HAP-1 (cell line): ENCODE measurements around the gene SLC2A1.
A peak's percentile ranks its signal among the peaks of the same experiment; 100 is the strongest.

ENCODE experiments used
- DNase-seq, 2 experiments: peaks; one replicate each; pipeline ENCODE4 v3.0.0-alpha.2; 2016 to 2020; ENCODE audit warnings: low spot score in 2 of 2
- H3K27me3 ChIP-seq: fragments of 250-450 bp; sonication (Bioruptor Pico); 2 replicates; pipeline ENCODE4 v1.5.1; 2020; ENCODE audit warnings: low read depth, mild to moderate bottlenecking, moderate library complexity
- H3K36me3 ChIP-seq: fragments of 250-450 bp; sonication (Bioruptor Pico); replicated peaks from 2 replicates; pipeline ENCODE4 v1.5.1; 2020; ENCODE audit warnings: mild to moderate bottlenecking
- H3K4me1 ChIP-seq: fragments of 250-450 bp; sonication (Bioruptor Pico); 2 replicates; pipeline ENCODE4 v1.5.1; 2020; ENCODE audit warnings: mild to moderate bottlenecking
- H3K4me3 ChIP-seq: fragments of 250-450 bp; sonication (Bioruptor Pico); 2 replicates; pipeline ENCODE4 v1.5.1; 2020; ENCODE audit warnings: mild to moderate bottlenecking, moderate library complexity
- H3K9me3 ChIP-seq: fragments of 250-450 bp; sonication (Bioruptor Pico); 2 replicates; pipeline ENCODE4 v1.5.1; 2020; ENCODE audit warnings: mild to moderate bottlenecking, moderate library complexity
- in situ Hi-C: fragments of 300-500 bp; cut with MboI; formaldehyde crosslinking; loops from 3 replicates; pipeline ENCODE4 v1.14.3; 2020; ENCODE audit warnings: low sequenced_read_pairs, inconsistent platforms, mixed read lengths

SLC2A1 gene

DNA sequence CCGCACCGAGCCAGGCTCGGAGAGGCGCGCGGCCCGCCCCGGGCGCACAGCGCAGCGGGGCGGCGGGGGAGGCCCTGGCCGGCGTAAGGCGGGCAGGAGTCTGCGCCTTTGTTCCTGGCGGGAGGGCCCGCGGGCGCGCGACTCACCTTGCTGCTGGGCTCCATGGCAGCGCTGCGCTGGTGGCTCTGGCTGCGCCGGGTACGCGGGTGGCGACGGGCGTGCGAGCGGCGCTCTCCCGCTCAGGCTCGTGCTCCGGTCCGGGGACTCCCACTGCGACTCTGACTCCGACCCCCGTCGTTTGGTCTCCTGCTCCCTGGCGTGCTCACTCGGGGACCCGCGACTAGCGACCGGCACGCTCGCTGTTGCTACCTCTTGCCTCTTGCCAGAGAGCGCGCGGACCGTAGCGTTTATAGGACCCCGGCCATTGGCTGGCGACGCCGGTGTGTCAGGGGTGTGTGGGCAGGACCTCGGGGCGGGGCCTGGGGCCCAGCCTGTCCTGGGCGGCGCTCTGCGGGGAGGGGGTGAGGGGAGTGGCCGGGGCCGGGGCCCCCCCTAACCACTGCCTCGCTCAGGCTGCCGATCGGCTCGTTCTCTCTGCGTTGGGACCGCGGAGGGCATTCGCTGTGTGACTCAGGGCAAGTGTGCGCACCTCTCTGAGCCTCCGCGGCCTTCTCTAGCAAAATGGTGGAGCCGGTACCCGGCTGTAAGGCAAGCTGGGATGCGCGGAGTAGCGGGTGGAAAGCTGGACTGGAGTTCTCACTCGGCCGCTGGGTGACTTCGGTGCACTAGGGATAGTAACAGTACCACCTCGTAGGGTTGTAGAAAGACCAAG, at the start of gene SLC2A1:
Gene SLC2A1, minus strand, starts transcription at position 381 of the 832 bp plus-strand sequence. Its CDS starts 217 bp downstream, at position 164.
- Histone ChIP-seq H3K4me3 (peak within 1 kb of the TSS; percentile 90), H3K4me1 (peaks cover 15% of the 10 kb centered on the region), H3K36me3 (peaks cover 8% of the 10 kb centered on the region; the same call in 1 of the 2 replicates), H3K9me3 (no peaks in the 10 kb centered on the region), H3K27me3 (no peaks in the 10 kb centered on the region)
- DNase-seq = peak; percentile 90 to 96
- in situ Hi-C loops = no loop called here

GRCh38 chr1:43007377-43008114, 48.9 kb upstream of the SLC2A1 start:
- H3K27me3 ChIP-seq = no peaks in the 10 kb centered on the region
- in situ Hi-C loops = no loop called here
- H3K4me1 ChIP-seq = peaks cover 14% of the 10 kb centered on the region
- H3K4me3 ChIP-seq = no peak overlapping the region
- no peaks in the 10 kb centered on the region for H3K9me3 ChIP-seq
- no peaks in the 10 kb centered on the region for H3K36me3 ChIP-seq
- no peak for DNase-seq

DNA sequence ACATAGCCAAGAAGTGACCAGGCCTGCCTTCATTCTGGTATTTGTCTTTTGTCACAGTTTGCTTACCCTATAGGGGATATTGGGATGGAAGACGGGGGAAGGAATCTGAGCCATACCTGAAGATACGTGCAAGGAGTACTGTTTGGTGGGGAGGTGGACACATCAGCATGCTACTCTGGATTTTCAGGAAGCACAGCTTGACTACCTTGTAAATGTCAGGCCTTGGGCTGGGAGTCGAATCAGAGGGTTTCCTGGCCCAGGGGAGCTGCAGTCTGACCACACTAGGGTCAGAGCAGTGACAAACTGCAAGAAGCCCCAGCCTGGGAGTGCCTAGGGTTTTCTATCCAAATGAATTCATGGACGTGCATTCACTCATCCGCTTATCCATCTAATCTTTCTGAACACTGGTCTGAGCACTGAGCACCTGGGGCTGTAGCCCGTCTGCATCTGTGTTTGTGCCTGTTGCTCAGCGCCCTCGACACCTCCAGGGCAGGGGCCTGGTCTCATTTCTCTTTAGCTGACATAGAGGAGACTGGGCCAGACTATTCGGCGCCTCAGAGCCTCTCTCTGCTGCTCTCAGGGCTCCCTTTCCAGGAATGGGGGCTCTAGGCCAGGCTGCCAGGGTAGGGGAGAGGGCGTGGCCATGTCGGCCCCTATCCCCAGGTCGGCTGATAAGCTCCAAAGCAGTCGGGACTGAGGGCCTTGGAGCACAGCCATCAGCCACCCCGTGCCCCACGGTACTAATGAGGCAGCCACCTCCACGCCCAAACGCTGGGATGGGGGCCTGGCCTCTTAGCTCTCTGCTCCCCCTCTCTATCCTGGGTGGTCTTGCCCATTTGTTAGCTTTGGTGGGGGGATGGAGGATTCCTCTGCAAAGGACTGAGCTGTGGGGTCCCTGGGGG, 47.0 kb upstream of the SLC2A1 start:
- H3K36me3 ChIP-seq = no peaks in the 10 kb centered on the region
- no peaks in the 10 kb centered on the region for H3K27me3 ChIP-seq
- no peaks in the 10 kb centered on the region for H3K9me3 ChIP-seq
- in situ Hi-C loops = no loop called here
- no peak for DNase-seq
- H3K4me3 ChIP-seq = no peak overlapping the region
- peaks cover 14% of the 10 kb centered on the region for H3K4me1 ChIP-seq

DNA sequence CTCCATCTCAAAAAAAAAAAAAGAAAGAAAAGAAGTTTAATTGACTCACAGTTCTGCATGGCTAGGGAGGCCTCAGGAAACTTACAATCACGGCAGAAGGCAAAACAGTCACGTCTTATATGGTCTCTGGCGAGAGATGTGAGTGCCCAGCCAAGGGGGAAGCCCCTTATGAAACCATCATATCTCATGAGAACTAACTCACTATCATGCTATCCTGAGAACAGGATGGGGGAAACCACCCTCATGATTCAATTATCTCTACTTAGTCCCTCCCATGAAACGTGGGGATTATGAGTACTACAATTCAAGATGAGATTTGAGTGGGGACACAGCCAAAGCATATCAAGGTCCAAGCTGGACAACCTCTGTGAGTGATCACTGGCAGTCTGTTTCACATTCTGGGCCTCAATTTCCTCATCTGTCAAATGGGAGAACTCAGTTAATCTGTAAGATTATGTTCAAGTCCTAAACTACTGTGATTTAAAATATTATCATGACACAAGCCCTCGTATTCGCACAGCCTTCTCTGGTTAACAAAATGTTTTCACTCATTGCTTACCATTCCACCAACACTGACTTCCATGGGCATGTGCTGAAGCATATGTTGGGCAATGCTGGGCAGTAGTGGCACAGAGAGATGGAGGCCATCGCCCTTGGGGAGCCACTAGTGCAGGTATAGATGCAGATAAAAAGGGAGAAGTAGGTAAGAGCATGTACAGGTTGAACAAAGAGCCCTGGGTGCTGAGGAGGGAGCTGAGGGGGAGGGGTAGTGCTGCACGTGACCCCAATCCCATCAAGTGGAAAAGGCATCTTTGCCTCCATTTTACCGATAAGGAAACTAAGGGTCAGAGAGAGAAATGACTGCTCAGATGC, 46.2 kb upstream of the SLC2A1 start:
- in situ Hi-C loops = no loop called here
- Histone ChIP-seq H3K4me1 (peaks cover 14% of the 10 kb centered on the region), H3K4me3 (no peak overlapping the region), H3K27me3 (no peaks in the 10 kb centered on the region), H3K36me3 (no peaks in the 10 kb centered on the region), H3K9me3 (no peaks in the 10 kb centered on the region)
- DNase-seq = no peak

- Histone ChIP-seq H3K27me3 (no peaks in the 10 kb centered on the region), H3K36me3 (no peaks in the 10 kb centered on the region), H3K4me1 (no peaks in the 10 kb centered on the region; the same call in 1 of the 2 replicates), H3K9me3 (no peaks in the 10 kb centered on the region), H3K4me3 (no peak overlapping the region)
- in situ Hi-C loops = no loop called here
- DNase-seq = no peak
Observed at GRCh38 chr1:43002766-43003165, 44.1 kb upstream of the SLC2A1 start.

DNA sequence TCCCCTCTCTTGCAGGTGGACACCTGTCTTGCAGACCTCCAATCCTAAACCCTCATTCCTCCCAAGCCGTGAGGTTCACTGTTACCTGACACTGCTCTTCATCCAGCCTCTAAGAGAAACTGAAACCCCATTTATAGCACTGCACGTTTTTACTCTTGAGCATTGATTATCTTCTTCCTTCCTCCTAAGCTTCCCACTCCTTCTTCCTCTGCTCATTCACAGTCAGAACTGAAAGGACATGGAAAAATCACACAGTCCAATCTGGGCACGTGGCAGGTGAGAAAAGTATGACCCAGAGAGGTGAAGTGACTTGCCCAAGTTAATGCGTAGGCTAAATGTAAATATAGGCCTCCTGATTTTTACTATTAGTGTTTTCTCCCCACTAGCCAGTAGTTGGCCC, 43.4 kb upstream of the SLC2A1 start:
- DNase-seq = no peak
- in situ Hi-C loops = no loop called here
- Histone ChIP-seq H3K4me3 (no peak overlapping the region), H3K27me3 (no peaks in the 10 kb centered on the region), H3K36me3 (no peaks in the 10 kb centered on the region), H3K9me3 (no peaks in the 10 kb centered on the region), H3K4me1 (no peaks in the 10 kb centered on the region; the same call in 1 of the 2 replicates)

DNA sequence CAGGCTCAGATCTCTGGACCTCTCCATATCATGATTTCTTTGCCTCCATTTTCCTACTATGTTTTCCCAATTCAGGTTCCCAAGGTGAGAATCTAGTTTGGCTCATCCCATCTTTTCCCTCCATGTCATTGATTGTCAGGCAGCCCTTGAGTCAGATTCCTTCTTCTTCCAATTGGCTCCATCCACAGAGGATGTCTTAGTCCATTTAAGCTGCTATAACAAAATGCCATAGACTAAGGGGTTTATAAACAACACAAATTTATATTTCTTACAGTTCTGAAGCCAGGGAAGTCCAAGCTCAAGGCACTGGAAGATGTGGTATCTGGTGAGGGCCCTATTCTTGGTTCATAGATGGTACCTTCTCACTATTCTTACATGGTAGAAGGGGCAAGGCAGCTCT, 42.8 kb upstream of the SLC2A1 start:
- Histone ChIP-seq H3K27me3 (no peaks in the 10 kb centered on the region), H3K4me1 (peaks cover 7% of the 10 kb centered on the region), H3K36me3 (no peaks in the 10 kb centered on the region), H3K4me3 (no peak overlapping the region), H3K9me3 (no peaks in the 10 kb centered on the region)
- DNase-seq = no peak
- in situ Hi-C loops = no loop called here

GRCh38 chr1:43000271-43000670, 41.6 kb upstream of the SLC2A1 start:
- Histone ChIP-seq H3K9me3 (no peaks in the 10 kb centered on the region), H3K4me1 (peaks cover 7% of the 10 kb centered on the region), H3K27me3 (no peaks in the 10 kb centered on the region), H3K36me3 (no peaks in the 10 kb centered on the region), H3K4me3 (no peak overlapping the region)
- DNase-seq = no peak
- in situ Hi-C loops = no loop called here

GRCh38 chr1:42999308-42999707, 40.6 kb upstream of the SLC2A1 start:
- DNase-seq = no peak

GRCh38 chr1:42998386-42998785, 39.7 kb upstream of the SLC2A1 start:
- H3K4me1 ChIP-seq = peaks cover 7% of the 10 kb centered on the region
- H3K27me3 ChIP-seq = no peaks in the 10 kb centered on the region
- no peak for DNase-seq
- H3K36me3 ChIP-seq = no peaks in the 10 kb centered on the region
- no peaks in the 10 kb centered on the region for H3K9me3 ChIP-seq
- H3K4me3 ChIP-seq = no peak overlapping the region
- in situ Hi-C loops = no loop called here

More at GRCh38 chr1:42999308-42999707, 40.6 kb upstream of the SLC2A1 start:
- no peaks in the 10 kb centered on the region for H3K27me3 ChIP-seq
- H3K36me3 ChIP-seq = no peaks in the 10 kb centered on the region
- in situ Hi-C loops = no loop called here
- peaks cover 7% of the 10 kb centered on the region for H3K4me1 ChIP-seq
- no peaks in the 10 kb centered on the region for H3K9me3 ChIP-seq
- no peak overlapping the region for H3K4me3 ChIP-seq

GRCh38 chr1:42996384-42996970, 37.8 kb upstream of the SLC2A1 start:
- Histone ChIP-seq H3K27me3 (no peaks in the 10 kb centered on the region), H3K4me3 (no peak overlapping the region), H3K36me3 (no peaks in the 10 kb centered on the region), H3K4me1 (peaks cover 7% of the 10 kb centered on the region), H3K9me3 (no peaks in the 10 kb centered on the region)
- in situ Hi-C loops = no loop called here
- no peak for DNase-seq

- in situ Hi-C loops = no loop called here
- Histone ChIP-seq H3K4me3 (no peak overlapping the region), H3K27me3 (no peaks in the 10 kb centered on the region), H3K36me3 (no peaks in the 10 kb centered on the region), H3K4me1 (peaks cover 7% of the 10 kb centered on the region), H3K9me3 (no peaks in the 10 kb centered on the region)
- DNase-seq = no peak
Observed at GRCh38 chr1:42993502-42994136, 35.0 kb upstream of the SLC2A1 start.
